ENCODE data around the gene MID2.

DNA sequence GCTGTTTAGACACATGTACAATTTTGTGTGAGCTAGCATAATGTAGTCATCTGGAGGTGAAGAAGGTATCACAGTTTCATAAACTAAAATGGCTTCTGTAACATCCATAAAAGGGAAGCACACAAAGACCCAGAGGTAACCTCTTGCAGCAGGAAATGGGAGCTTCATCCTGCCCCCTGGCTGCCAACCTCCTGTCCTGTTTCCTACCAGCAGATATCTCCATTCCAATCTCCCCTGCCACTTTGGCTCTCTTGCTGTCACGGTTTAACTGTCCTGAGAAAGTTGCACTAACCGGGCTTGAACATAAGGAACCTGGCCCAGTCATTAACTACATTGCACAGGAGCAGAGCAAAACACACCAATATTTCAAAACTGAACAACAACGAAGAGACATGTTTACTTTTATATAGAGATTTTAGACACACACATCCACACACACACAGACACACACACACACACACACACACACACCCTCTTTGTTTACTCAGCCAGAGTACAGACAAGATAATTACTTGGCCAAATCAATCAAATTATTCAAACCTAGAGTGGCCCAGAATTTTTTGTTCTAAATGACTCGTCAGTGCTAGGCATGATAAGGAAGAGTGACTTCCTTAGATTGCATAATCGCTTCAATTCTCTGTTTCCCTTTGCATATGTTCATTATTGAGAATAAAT, 24.2 kb downstream of the MID2 start:
- TF ChIP-seq, protein P1, sequence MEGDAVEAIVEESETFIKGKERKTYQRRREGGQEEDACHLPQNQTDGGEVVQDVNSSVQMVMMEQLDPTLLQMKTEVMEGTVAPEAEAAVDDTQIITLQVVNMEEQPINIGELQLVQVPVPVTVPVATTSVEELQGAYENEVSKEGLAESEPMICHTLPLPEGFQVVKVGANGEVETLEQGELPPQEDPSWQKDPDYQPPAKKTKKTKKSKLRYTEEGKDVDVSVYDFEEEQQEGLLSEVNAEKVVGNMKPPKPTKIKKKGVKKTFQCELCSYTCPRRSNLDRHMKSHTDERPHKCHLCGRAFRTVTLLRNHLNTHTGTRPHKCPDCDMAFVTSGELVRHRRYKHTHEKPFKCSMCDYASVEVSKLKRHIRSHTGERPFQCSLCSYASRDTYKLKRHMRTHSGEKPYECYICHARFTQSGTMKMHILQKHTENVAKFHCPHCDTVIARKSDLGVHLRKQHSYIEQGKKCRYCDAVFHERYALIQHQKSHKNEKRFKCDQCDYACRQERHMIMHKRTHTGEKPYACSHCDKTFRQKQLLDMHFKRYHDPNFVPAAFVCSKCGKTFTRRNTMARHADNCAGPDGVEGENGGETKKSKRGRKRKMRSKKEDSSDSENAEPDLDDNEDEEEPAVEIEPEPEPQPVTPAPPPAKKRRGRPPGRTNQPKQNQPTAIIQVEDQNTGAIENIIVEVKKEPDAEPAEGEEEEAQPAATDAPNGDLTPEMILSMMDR (conservative IDR thresholded peaks at IDR 0.05 in 1 of 2, IDR thresholded peaks at IDR 0.05 in 1 of 2; ENCODE audit: low read depth in 1 of 2, low read length in 2 of 2), result peak in 1 of 2 donors; percentile 22
- TF ChIP-seq EZH2 (IDR thresholded peaks at IDR 0.05; ENCODE audit: low read length, missing control alignments), result no peak

Data from fibroblast of lung (primary cell).